HG03108 (cell line): Measurements from ENCODE around the gene OTUD5.

Experiments
- ATAC-seq: cut with Tn5 transposase; IDR thresholded peaks from one replicate; pipeline ENCODE4 v1.9.1; 2021; ENCODE audit warnings: moderate library complexity; ENCODE audit not compliant: unreplicated experiment

Gene OTUD5

GRCh38 chrX:48937054-48937907, 20.1 kb downstream of the OTUD5 start:
- ATAC-seq: peak; percentile 54

- ATAC-seq: peak; percentile 1
Observed at GRCh38 chrX:48936429-48937053, 20.9 kb downstream of the OTUD5 start.

- no peak for ATAC-seq
Observed at GRCh38 chrX:48935301-48935670, 22.1 kb downstream of the OTUD5 start.

- ATAC-seq: no peak
Observed at GRCh38 chrX:48934581-48935300, 22.7 kb downstream of the OTUD5 start.

GRCh38 chrX:48933757-48934156, 23.6 kb downstream of the OTUD5 start:
- no peak for ATAC-seq

- no peak for ATAC-seq
Observed at GRCh38 chrX:48927736-48928382, 29.5 kb downstream of the OTUD5 start.

GRCh38 chrX:48927123-48927522, 30.3 kb downstream of the OTUD5 start:
- ATAC-seq: no peak

- ATAC-seq: no peak
Observed at GRCh38 chrX:48924270-48924669, 33.1 kb downstream of the OTUD5 start.

- no peak for ATAC-seq
Observed at GRCh38 chrX:48923771-48924170, 33.6 kb downstream of the OTUD5 start.

- ATAC-seq: no peak
Observed at GRCh38 chrX:48920718-48921104, 36.7 kb downstream of the OTUD5 start.

- ATAC-seq: no peak
Observed at GRCh38 chrX:48919947-48920717, 37.3 kb downstream of the OTUD5 start.

GRCh38 chrX:48919360-48919841, 38.0 kb downstream of the OTUD5 start:
- ATAC-seq: no peak

- ATAC-seq: peak; percentile 79
Observed at GRCh38 chrX:48918643-48919340, 38.6 kb downstream of the OTUD5 start, which contains the start of gene PIM2. TSS of gene PIM2 (minus strand) at chrX:48919024. CDS start at chrX:48918834, 190 bp downstream.

- no peak for ATAC-seq
Observed at GRCh38 chrX:48918301-48918642, 39.1 kb downstream of the OTUD5 start.

GRCh38 chrX:48917139-48918001, 40.0 kb downstream of the OTUD5 start:
- ATAC-seq: peak; percentile 24

- ATAC-seq: no peak
Observed at GRCh38 chrX:48914593-48915493, 42.6 kb downstream of the OTUD5 start.

GRCh38 chrX:48913605-48914366, 43.6 kb downstream of the OTUD5 start:
- no peak for ATAC-seq
